ENCODE results near the gene AVPR1B.

Gene AVPR1B

DNA sequence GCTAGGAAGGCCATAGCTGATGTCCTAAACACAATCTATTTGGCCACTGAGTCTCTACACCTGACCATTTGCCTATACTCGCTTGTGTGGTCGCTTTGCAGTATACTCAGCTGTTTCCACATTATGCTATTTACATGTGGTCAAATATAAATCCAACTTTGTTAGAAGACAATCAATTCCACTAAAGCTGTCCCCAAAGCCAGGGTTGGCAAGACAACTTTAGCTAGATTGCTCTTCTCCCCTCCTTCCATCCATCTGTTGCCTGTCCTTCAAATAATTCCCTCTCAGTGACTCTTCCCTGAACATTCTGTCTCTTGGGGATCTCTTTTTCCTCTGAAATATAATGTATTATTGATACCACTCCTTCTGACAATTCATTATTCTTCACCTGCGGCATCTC is 30.1 kb downstream of the AVPR1B start:
- H3K4me3 ChIP-seq (ENCODE audit: control insufficient read depth, low read depth, low read length): no peak overlapping the region
- DNase-seq (ENCODE audit: low read depth): no peak
- TF ChIP-seq, protein P1, sequence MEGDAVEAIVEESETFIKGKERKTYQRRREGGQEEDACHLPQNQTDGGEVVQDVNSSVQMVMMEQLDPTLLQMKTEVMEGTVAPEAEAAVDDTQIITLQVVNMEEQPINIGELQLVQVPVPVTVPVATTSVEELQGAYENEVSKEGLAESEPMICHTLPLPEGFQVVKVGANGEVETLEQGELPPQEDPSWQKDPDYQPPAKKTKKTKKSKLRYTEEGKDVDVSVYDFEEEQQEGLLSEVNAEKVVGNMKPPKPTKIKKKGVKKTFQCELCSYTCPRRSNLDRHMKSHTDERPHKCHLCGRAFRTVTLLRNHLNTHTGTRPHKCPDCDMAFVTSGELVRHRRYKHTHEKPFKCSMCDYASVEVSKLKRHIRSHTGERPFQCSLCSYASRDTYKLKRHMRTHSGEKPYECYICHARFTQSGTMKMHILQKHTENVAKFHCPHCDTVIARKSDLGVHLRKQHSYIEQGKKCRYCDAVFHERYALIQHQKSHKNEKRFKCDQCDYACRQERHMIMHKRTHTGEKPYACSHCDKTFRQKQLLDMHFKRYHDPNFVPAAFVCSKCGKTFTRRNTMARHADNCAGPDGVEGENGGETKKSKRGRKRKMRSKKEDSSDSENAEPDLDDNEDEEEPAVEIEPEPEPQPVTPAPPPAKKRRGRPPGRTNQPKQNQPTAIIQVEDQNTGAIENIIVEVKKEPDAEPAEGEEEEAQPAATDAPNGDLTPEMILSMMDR (IDR thresholded peaks at IDR 0.05; ENCODE audit: control insufficient read depth, insufficient read depth, low read depth, low read length, missing control alignments): no peak

DNA sequence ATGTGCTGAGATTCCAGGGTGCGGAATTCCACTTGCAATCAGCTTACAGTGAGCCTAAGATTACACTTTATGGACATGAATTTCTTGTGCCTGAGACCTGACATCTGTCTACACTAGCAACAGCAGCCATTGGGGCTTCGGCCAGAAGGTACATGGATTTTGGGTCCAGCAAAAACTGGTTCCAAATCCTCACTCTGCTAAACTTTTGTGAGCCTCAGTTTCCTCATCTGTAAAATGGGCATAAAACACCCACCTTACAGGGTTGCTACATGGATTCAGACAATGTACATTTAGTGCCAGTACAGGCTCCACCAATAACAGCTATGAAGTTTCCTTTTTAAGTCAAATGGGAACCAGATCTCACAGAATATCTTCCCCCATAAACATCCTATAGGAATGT is 33.4 kb downstream of the AVPR1B start:
- TF ChIP-seq, protein P1 (IDR thresholded peaks at IDR 0.05; ENCODE audit: control insufficient read depth, insufficient read depth, low read depth, low read length, missing control alignments): no peak
- no peak overlapping the region for H3K4me3 ChIP-seq (ENCODE audit: control insufficient read depth, low read depth, low read length)
- DNase-seq (ENCODE audit: low read depth): no peak

DNA sequence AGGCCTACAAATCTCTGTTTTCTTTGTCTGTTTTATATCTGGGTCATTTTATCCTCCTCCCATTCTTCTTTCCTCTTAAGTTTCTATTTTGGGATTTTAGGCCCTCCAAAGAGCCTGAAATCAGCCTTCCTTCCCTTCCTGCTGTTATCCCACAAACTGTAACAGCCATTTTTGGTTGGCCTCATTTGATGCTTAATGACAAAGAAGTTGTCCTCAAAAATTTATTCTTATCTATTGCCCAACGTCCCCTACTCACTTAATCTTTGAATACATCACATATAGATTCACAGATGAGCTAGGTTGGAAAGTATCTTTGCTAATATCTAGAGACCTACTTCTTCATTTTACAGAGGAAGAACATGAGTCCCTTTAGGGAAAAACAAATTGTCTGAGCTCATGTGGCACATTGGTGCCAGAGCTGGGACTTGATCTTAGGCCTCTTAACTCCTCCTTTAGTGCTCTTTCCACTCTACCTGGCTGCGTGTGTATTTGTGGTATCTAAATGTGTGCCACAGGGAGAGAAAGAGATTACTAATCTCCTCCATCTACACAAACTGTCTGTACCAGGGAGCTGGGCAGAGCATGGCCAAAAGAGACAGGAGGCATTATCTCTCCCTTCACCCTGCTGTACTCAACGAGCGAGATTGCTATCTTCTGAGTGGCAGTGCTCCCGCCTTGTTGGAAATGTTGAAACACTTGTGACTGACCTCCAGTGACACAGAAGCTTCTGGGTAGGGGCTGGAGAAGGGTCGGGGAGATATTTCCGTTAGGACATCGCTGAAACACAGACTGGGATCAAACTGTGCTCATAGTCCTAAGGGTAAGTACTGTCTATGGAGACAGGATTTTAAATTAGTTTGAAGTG is 34.1 kb downstream of the AVPR1B start:
- TF ChIP-seq, protein P1 (IDR thresholded peaks at IDR 0.05; ENCODE audit: control insufficient read depth, insufficient read depth, low read depth, low read length, missing control alignments): no peak
- DNase-seq (ENCODE audit: low read depth): no peak
- no peak overlapping the region for H3K4me3 ChIP-seq (ENCODE audit: control insufficient read depth, low read depth, low read length)

DNA sequence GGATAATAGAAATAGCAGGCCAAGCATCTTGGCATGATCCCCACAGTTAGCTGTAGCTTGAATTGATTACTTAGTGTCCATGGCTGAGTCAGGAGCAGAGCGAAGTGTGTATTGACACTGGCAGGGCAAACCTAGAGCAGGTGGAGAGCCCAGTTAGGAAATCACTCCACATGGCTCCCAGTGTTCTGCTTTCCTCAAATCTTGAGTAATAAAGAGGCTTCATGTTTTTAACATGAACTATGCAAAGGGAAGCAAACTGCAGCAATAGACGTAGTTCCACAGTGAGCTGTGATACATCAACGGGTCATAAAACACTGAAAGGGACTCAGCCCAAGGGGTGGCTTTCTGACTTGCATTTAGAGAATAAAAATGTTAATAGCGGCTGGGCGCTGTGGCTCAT is 35.3 kb downstream of the AVPR1B start:
- H3K4me3 ChIP-seq (ENCODE audit: control insufficient read depth, low read depth, low read length): no peak overlapping the region
- no peak for DNase-seq (ENCODE audit: low read depth)
- TF ChIP-seq, protein P1 (IDR thresholded peaks at IDR 0.05; ENCODE audit: control insufficient read depth, insufficient read depth, low read depth, low read length, missing control alignments): no peak

DNA sequence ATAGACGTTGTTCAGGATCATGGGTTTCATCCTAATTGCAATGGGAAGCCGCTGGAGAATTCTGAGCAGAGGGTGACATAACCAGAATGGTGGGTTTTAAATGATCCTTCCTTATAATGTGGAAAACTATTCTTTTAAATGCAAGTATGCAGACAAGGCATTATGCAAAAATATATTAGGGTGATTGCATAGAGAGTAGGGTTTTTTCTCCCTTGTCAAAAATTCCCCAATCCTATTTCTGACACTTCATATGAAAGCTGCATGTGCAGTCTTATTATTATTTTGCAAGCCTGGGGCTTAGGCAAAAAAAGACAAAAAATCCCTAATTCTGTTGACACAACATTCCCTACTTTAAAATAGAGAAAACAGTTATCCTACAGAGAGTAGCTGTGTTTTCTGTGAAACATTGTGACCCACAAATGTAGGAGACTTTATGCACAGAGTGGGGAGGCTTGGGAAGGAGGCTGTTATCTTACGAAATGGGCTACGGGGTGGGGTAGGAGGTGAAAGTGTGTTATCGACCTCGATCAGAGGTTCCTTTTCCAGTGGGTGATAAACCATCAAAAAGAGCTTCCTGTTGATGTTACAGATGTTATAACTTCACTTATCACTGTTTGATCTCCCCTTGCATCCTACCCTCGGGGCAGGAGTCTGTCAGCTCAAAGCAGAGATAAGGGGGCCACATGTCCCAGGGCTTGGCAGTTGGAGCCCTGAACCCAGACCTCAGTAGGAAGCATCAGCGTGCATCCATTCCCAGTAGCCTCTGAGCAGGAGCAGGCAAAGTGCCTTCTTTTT is 37.0 kb downstream of the AVPR1B start:
- H3K4me3 ChIP-seq (ENCODE audit: control insufficient read depth, low read depth, low read length): no peak overlapping the region
- TF ChIP-seq, protein P1 (IDR thresholded peaks at IDR 0.05; ENCODE audit: control insufficient read depth, insufficient read depth, low read depth, low read length, missing control alignments): no peak
- DNase-seq (ENCODE audit: low read depth): no peak

DNA sequence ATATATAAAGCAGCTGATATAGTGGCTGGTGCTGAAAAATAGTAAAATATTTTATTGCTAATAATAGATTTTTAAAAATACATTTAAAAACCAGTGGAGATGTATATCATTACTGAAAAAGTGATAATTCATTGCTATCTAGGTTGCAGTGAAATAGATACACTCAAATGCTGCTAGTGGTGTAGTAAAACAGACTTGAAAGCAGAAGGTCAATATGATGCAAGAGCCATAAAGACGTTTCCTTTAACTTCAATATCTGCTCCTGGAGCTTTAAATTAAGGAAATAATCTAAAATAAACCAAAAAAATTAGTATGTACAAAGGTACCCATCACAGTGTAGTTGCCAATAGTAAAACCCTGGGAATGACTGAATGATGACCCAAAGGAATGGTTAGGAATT is 38.1 kb downstream of the AVPR1B start:
- DNase-seq (ENCODE audit: low read depth): no peak
- TF ChIP-seq, protein P1 (IDR thresholded peaks at IDR 0.05; ENCODE audit: control insufficient read depth, insufficient read depth, low read depth, low read length, missing control alignments): no peak
- no peak overlapping the region for H3K4me3 ChIP-seq (ENCODE audit: control insufficient read depth, low read depth, low read length)
